Activated naive CD8-positive, alpha-beta T cell treated with anti-CD3 and anti-CD28 coated beads for 36 hours (primary cell): Measurements from ENCODE around the gene MED20. TPM values are rescaled to one million over a fixed set of nuclear protein-coding genes. Genes with fewer than 3 reads are reported as not detected.

ENCODE experiments used
- DNase-seq: peaks from one replicate; pipeline ENCODE4 v3.0.0; 2021
- H3K27ac Mint-ChIP-seq: one replicate; pipeline ENCODE4 v1.8.0; 2022; ENCODE audit warnings: mild to moderate bottlenecking, moderate library complexity, mixed read lengths
- H3K27me3 Mint-ChIP-seq: one replicate; pipeline ENCODE4 v1.8.0; 2022; ENCODE audit warnings: mild to moderate bottlenecking, mixed read lengths
- H3K36me3 Mint-ChIP-seq: one replicate; pipeline ENCODE4 v1.8.0; 2021; ENCODE audit warnings: mild to moderate bottlenecking, mixed read lengths
- H3K4me1 Mint-ChIP-seq: one replicate; pipeline ENCODE4 v1.8.0; 2021; ENCODE audit warnings: mixed read lengths
- H3K4me3 Mint-ChIP-seq: one replicate; pipeline ENCODE4 v1.8.0; 2022; ENCODE audit warnings: mild to moderate bottlenecking, moderate library complexity, mixed read lengths
- H3K9me3 Mint-ChIP-seq: one replicate; pipeline ENCODE4 v1.8.0; 2022; ENCODE audit warnings: mixed read lengths
- total RNA-seq, 2 experiments: library from RNA; stranded (reverse); gene quantifications; one replicate each; pipeline ENCODE4 v1.2.3, GENCODE V29; 2021

The MED20 gene
- total RNA-seq, 2 experiments from 2014 or later = 19.8 to 22.3 TPM

DNA sequence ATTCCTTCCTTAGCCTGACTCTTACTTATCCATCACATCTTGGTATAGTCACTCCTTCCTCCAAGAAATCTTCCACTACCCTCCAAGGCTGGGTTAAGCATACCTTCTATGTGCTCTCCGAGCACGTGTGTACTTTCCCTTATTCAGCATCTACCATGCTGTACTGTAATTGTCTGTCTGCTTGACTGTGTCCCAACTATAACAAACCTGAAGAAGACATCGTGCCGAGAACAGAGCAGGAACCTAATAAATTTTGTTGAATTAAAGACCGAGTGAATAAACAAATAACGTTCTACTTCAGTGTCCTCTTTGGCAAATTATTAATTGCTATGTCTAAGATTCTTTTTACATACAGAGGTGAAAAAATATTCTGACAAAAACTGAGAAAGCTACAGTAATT lies 61.6 kb downstream of the MED20 start:
- H3K36me3 Mint-ChIP-seq = no peaks in the 10 kb centered on the region
- H3K4me1 Mint-ChIP-seq = no peaks in the 10 kb centered on the region
- H3K27me3 Mint-ChIP-seq = no peaks in the 10 kb centered on the region
- no peak overlapping the region for H3K27ac Mint-ChIP-seq
- H3K9me3 Mint-ChIP-seq = no peaks in the 10 kb centered on the region
- H3K4me3 Mint-ChIP-seq = no peak overlapping the region
- no peak for DNase-seq

DNA sequence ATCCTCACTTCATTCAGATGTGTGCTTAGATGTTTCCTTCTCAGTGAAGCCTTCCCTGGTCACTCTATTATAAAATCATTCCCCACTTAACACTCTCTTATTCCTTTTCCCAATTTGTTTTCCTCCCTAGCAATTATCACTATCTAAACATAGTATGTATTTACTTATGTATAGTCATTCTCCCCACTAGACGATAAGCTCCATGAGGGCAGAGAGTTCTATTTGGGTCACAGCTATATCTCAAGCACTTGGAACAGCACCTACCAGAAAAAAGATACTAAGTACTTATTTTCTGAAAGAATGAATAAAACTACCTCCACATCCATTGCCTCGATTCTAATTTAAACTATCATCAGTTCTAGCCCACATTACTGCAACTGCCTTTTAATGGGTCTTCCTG lies 62.2 kb downstream of the MED20 start:
- Mint-ChIP-seq H3K9me3 (no peaks in the 10 kb centered on the region), H3K4me3 (no peak overlapping the region), H3K27ac (no peak overlapping the region), H3K27me3 (no peaks in the 10 kb centered on the region), H3K4me1 (no peaks in the 10 kb centered on the region), H3K36me3 (no peaks in the 10 kb centered on the region)
- DNase-seq = no peak

Other genes starting within 250 kb of the MED20 start
- gene TFEB, start 185.5 kb downstream of the MED20 start, total RNA-seq = 10 to 100 TPM in 1 of 2 experiments, 1 to 10 TPM in 1; 9.3 to 11.5 TPM
- gene PGC, start 173.7 kb downstream of the MED20 start, total RNA-seq = not detected
- 1 to 10 TPM; 3.1 to 5.2 TPM for gene FRS3, start 141.2 kb downstream of the MED20 start, total RNA-seq
- gene PRICKLE4, start 140.4 kb downstream of the MED20 start, total RNA-seq = not detected
- gene TOMM6, start 133.4 kb downstream of the MED20 start, total RNA-seq = 100 to 1,000 TPM; 423 to 429 TPM
- 1 to 10 TPM; 4.4 to 4.5 TPM for gene USP49, start 25.8 kb downstream of the MED20 start, total RNA-seq
- 10 to 100 TPM; 75.7 to 79.1 TPM for gene BYSL, start 360 bp upstream of the MED20 start, total RNA-seq
- gene CCND3, start 20.7 kb upstream of the MED20 start, total RNA-seq = 100 to 1,000 TPM; 396 to 403 TPM
- 10 to 100 TPM; 40.4 to 45.1 TPM for gene TAF8, start 129.4 kb upstream of the MED20 start, total RNA-seq
- gene C6orf132, start 221.5 kb upstream of the MED20 start, total RNA-seq = under 1 TPM; 0.18 to 0.19 TPM